Fibroblast of skin of right quadriceps (primary cell): ENCODE results near the gene LSM7.

Experiments used
- DNase-seq: peaks from one replicate; pipeline ENCODE4 v3.0.0-alpha.2; 2013

The LSM7 gene

DNA sequence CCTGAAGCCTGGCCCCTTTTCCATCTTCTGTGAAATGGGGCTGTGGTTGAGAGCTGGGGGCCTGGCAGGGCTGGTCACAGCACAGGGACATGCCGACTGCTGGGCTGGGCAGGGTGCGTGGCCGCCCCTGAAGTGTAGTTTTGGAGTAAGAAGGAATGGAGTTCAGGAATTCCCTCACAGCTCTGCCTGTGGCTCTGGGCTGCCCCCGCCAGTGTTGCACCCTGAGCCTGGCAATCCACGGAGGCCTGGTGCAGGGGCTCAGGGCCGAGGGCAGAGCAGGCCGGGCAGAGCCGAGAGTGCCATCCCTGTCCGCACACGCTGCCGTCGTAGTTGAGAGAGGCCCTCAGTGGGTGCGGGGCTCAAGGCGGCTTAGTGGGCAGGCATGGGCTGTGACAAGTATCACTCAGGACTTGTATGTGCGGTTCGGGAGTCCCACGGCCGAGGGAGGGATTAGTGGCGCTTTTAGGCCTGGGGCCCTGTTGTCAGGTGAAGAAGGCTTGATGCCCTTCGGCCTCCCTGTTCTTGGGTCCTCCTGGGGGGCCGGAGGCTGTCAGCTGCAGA is 9.7 kb upstream of the LSM7 start:
- DNase-seq: no peak

DNA sequence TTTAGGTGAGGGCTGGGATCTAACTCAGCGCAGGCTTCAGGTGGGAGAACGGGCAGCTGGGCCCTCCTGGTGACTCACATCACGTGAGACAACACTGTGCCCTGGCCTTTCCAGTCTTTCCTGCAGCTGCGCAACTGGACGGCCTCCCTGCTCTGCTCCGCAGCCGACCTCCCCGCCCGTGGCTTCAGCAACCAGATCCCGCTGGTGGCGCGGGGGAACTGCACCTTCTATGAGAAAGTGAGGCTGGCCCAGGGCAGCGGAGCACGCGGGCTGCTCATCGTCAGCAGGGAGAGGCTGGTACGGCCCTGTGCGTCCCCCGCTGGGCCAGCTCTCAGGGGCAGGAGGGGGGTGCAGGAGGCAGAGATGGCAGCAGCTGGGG is 8.9 kb upstream of the LSM7 start:
- DNase-seq: peak; percentile 39

DNA sequence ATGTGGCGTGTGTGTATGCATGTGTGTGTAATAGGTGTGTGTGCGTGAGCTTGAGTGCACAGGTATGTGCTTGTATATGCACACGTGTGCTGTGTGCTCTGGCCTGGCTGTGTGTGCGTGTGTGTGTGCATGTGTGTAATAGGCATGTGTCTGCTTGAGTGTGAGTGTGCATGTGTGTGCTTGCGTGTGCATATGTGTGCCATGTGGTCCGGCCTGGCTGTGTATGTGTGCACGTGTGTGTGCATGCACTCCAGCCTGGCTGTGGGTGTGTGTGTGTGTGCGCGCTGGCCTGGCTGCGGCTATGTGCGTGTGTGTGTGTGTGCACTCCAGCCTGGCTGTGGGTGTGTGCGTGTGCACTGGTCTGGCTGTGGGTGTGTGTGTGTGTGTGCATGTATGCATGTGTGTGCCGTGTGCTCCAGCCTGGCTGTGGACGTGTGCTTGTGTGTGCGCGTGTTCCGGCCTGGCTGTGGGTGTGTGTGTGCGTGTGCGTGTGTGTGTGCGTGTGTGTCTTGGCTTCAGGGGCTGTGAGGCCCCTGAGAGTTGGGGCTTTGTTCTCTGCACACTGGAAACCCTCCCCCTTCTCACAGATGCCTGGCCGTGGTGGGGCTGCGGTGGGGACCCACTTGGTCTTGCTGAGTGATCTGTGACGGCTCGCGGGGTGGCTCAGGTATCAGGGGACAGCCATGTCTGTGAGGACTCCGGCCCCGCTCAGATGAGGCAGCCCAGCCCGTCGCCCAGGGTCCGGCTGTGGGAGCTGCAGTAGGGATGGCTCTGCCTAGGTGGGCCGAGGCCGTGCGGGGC is 8.3 kb upstream of the LSM7 start:
- no peak for DNase-seq

DNA sequence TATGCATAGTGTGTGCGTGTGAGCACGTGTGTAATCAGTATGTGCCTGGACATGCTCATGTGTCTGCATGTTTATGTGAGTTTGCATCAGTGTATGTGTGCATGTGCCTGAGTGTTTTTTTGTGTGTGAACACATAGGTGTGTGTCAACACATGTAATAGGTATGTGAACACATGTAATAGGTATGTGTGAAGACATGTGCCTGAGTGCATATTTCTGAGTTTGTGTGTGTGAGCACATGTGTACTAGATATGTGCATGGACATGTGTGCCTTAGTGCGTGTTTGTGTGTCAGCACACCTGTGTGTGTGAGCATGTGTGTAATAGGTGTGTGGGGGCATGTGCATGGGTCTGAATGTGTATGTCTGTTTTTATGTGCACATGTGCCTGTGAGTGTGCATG is 7.5 kb upstream of the LSM7 start:
- no peak for DNase-seq

DNA sequence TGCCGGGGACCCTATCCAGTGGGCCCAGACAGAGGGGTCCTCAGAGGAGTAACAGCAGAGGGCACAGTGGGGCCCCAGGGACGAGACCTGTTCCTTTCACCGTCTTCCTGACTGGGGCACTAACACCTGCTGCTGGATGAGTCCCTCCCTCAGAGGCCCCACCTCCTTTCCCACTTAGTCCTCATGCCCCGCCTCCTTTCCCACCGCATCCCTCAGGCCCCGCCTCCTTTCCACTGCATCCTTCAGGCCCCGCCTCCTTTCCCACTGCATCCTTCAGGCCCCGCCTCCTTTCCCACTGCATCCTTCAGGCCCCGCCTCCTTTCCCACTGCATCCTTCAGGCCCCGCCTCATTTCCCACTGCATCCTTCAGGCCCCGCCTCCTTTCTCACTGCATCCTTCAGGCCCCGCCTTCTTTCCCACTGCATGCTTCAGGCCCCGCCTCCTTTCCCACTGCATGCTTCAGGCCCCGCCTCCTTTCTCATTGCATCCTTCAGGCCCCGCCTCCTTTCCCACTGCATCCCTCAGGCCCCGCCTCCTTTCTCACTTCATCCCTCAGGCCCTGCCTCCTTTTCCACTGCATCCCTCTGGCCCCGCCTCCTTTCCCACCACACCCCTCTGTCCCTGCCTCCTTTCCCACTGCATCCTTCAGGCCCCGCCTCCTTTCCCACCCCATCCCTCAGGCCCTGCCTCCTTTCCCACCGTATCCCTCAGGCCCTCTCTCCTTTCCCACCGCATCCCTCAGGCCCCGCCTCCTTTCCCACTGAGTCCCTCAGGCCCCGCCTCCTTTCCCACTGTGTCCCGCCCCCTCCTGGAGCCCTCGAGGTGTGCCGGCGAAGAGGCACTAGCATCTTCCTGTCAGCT is 6.8 kb upstream of the LSM7 start:
- DNase-seq: no peak

DNA sequence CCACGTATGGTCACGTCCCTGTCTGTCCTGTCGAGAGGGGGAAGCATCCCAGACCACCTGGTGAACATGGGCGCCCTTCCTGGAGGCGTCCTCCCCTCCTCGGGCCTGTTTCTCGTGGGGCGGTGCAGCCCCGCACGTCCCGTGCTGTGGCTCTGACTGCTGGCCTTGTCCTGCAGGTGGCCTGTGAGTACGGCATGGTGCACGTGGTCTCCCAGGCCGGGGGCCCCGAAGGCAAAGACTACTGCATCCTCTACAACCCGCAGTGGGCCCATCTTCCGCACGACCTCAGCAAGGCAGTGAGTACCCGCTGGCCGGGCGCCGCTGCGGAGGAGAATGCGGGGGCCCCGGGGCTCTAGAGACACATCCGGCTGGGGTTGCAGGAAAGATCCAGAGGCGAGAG is 6.0 kb upstream of the LSM7 start:
- DNase-seq: no peak

DNA sequence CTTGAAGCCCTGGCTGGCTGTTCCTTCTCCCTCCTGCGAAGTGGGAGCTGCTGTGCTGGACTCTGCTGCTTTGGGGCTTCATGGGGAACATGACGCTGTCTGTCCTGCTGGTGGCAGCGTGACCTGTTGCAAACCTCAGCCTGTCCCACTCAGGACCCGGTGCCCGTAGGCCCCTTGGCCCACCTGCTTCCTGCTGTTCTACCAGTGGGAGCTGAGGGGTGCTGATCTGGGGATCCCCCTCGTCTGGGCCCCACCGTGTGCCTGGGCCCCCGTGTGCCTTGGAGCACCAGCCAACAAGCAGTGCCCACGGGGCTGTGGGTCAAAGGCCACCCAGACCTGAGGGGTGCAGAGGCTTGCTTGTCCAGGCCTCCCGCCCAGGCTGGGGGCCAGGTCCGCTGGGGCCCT is 5.4 kb upstream of the LSM7 start:
- no peak for DNase-seq

DNA sequence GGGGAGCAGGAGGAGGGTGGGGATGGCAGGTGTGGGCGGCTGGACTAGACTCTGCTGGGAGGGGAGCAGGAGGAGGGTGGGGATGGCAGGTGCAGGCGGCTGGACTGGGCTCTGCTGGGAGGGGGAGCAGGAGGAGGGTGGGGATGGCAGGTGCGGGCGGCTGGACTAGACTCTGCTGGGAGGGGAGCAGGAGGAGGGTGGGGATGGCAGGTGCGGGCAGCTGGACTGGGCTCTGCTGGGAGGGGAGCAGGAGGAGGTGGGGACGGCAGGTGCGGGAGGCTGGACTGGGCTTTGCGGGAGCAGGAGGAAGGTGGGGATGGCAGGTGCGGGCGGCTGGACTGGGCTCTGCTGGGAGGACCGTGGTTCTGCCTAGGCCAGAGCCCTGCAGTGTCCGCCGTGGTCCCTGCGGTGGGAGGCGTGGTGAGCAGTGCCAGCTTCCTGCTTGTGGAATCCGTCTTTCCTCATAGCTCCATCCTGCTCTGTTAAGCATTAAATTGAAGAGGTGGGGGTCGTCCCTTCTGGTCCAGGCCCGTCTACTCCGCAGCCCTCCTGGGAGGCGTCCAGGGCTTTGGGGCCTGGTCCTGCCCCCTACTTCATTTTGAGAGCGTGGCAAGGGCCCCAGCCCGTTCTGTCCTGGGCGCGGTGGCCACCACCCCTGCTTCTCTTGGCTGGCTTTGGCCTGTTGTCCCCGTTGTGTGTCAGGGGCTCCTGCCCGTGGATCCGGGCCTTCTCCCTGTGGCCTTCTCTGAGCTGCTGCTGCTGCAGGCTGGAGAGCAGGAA is 4.8 kb upstream of the LSM7 start:
- DNase-seq: no peak

DNA sequence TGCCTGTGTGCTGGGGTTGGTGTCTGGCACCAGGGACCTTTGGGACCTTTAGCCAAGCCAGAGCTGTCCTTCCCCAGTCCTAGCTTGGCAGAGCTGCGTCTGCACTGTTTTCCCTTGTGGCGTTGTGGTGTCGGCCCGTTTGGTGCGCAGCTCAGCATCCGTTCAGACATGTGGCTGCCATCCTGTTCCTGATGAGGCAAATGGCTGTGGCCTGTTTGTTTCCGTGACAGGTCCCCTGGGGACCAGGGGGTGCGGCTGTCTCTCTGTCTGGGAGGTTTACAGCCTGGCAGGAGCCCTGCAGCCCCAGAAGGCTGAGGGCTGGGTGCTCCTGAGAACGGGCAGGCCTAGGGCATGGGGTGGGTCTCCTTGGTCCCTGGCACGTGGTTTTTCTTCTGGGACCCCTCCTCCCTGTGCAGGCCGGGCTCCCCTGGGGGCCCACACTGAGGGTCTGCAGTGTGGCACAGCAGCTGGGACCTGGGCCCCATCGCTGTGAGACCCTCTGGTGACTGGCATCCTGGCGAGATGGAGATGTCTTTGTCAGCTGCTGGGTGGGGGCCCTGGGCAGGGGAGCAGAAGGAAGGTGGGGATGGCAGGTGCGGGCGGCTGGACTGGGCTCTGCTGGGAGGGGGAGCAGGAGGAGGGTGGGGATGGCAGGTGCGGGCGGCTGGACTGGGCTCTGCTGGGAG is 4.1 kb upstream of the LSM7 start:
- peak; percentile 10 for DNase-seq

DNA sequence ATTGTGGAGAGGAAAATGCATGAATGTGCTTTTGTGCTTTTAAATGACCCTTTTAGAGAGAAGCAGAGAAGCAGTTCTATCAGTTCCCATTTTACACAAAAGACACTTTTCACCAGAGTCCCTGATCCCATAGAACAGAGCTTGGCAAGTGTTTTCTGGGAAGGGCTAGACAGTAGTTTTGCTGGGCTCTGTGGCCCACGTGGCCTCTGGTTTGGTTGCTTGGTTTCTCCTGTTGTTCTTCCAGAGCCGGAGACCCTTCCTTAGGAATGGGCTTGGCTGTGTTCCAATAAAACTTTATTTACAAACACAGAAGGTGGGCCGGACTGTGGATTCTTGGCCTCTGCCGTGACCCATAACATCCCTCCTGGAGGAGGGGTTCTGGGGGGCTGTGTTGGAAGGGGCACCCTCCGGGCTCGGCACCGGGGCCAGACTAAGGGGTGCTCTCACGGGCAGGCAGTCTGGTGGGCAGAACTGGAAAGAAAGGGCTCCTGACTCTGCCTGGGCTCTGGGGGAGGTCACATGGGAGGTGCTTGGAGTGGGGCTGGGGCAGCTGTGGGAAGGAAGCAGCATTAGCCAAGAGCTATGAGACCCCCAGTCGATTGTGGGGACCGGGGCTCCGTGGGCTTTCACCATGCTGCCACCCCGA is 3.3 kb upstream of the LSM7 start:
- DNase-seq: no peak

DNA sequence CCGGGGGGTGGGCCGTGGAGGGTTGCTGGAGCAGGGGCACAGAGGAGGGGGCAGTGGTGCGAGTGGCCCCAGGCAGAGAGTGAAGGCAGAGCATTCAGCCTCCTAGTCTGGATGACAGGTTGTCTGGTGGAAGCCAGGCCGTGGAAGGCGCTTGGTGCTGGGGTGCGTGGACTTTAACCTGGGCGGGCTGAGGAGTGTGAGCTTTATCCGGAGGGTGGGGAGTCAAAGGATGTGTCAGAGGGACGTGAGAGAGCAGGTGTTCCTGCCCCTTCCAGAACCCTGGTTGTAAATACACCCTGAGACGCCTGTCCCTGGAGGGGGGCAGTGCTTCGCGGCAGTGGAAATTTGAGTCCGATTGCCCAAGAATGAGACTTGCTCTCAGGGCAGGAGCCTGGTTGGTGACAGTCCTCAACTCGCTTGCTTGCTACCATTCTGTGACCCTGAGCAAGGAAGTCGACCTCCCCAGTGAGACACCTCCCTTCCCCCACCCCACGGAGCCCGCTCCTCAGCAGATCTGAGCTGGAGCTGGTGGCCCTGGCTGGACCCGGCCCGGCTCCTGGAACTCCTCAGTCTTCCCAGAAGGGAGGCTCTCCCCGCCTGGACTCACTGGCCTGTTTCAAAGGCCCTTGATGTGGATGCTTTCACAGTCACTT is 2.4 kb upstream of the LSM7 start:
- no peak for DNase-seq

DNA sequence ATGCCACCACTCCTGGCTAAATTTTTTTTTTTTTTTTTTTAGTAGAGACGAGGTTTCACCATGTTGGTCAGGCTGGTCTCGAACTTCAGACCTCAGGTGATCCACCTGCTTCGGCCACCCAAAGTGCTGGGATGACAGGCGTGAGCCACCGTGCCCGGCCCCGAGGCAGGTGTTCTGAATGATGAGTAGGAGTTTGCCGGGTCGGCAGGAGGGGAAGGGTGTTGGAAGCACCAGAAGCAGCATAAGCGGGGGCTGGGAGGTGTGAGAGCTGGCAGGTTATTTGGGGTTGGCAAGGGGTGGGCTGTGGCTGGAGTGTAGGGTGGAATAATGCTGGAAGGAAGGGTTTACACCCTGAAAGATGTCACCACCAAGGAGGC is 1.9 kb upstream of the LSM7 start:
- no peak for DNase-seq

DNA sequence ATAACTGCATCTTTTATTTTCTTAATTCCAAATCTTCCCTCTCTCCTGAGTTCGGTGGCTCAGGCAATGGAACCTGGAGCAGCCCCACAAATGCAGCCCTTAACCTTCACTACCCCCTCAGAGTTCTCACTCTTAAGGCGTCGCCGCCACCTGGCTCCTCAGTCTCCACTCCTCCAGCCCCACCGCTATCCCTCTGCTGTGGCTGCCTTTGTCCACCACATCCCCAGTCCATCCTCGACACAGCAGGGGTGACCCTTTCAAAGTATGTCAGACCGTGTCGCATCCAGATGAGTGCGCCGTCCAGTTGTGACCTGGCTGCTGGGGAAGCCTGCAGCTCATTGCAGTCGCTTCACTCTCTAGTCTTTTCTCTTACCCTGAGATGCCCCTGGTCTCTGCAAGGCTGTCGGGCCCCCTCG is 1.1 kb upstream of the LSM7 start:
- no peak for DNase-seq

DNA sequence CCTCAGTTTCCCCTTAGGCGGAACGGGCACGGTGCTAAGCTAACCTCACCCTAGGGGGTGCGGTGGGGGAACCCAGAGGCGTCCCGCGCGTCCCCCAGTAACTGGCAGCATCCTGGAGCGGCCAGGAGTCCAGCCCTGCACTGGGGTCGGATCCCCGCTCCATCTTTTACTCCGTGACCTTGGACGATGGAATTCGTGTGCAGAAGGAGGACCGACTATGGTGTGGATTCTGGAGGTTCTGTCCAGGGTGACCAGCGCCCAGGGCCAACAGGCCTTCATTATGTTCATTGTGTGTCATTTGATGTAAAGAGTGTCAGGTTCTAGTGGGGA is 728 bp upstream of the LSM7 start:
- DNase-seq: no peak

DNA sequence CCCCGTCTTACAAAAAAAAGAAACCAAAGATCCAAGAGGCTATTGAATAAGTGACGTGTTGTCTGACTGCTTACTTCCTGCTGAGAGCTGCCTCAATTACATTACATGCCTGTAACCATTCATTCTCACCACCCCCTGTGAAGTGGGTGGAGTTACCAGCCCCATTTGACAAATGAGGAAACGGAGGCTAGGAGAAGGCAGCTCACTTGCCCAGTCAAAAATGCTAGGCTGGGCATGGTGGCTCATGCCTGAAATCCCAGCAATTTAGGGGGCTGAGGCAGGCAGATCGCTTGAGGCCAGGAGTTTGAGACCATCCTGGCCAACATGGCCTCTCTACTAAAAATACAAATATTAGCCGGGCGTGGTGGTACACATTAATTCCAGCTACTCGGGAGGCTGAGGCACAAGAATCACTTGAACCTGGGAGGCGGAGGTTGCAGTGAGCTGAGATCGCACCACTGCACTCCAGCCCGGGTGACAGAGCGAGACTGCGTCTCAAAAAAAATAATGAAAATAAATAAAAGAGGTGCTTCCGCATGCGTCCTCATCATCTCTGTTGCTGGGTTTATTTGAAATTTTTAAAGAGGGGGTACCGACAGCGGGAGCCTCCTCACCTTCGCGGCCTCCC is 499 bp downstream of the LSM7 start:
- peak; percentile 87 for DNase-seq

DNA sequence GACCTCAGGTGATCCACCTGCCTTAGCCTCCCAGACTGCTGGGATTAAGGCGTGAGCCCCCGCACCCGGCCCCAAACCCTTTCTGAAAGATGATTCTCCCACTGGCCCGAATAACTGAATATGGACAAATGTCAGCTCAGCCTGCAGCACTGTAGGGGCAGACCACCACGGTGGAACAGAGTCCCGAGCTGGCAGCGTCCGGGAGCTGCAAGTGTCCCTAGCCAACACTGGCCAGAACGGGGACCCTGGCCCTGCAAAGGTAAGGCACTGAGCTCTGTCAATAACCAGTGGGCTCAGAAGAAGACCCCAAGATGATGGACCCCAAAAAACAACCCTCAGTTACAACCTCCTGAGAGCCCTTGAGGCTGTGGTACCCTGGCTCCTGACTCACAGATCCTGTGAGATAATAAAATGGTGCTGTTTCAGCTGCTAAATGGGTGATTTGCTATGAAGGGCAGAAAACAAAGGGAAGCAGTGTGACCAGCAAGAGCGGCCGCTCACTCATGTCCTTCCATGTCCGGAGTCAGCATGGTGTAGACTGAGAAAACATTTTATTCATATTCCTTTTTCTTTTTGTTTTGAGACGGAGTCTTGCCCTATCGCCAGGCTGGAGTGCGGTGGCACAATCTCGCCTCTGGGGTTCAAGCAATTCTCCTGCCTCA is 1.6 kb downstream of the LSM7 start:
- no peak for DNase-seq

DNA sequence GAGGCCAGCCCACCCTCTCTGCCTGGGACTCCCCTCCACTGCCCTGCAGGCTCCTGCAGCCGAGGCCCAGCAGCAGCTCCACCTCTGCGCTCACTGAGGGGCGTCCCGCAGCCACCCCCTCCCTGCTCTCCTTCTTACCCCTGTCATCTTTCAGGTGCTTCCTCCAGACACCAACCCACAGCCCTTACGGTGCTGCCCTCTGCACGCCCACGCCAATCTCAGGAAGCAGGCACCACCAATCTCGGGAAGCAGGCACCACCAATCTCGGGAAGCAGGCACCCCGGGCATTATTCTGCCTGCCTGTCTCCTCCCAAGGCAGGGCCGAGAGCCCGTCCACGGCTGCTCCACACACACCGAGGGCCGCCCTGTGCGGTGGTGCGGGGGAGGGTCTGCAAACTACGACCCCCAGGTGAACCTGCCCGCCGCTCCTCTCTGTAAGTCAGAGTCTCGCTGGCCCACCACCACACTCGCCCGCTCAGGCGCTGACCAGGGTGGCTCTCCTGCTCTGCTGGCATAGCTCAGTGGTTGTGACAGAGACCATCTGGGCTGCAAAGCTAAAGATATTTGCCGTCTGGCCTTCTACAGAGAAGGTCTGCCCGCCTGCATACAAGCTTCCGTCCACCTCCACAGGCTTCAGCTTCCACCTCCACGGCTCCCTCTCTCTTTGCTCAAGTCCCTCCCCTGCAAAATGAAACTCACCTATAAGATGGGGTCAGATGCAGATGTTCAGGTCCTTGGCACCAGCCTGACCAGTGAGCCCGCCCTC is 2.9 kb downstream of the LSM7 start:
- no peak for DNase-seq

DNA sequence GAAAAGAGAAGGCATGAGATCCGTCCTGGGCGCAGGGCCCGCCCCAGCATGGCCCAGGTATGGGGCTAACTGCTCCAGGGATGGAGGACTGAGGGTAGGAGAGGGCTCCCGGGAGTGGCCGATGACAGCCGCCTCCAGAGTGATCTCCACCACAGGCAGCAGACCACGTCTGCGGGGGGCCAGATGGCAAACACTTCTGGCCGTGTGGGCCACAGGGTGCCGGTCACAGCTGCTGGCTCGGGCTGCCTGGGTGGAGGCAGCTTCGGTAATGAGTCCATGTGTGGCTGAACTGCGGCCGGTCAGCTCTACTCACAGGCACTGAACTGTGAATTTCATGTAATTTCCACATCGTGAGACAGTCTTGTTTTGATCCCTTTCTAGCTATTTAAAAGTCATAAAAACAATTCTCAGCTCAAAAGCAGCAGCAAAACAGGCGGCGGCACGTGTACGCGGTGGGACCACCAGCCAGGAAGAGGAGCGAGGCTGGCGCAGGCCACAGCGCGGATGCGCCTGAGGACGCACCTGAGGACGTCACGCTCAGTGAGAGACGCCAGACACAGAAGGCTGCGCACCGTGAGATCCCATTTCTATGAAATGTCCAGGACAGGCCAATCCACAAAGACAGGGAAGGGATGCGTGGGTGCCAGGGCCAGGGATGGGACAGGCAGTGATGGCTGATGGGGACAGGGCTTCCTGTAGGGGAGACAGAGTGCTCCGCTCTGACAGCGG is 4.0 kb downstream of the LSM7 start:
- DNase-seq: no peak

DNA sequence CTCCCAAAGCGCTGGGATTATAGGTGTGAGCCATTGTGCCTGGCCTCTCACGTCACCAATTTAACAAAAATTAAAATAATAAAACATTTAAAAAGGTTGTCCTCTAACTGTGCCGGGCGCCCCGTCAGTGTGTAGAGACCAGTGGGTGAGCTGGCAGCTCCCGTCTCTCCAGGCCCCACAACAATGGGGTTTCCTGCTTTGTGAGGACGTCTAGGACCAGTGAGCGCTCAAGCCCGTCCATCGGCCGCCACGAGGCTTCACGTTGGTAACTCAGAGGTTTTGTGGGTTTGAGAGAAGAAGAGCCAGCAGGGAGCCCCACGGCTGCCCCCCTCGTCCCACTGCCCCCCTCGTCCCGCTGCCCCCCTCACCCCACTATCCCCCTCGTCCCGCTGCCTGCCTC is 4.7 kb downstream of the LSM7 start:
- DNase-seq: no peak
